IPS-NIHi11 (cell line): ENCODE measurements around the gene PALS1.

Experiments
- DNase-seq: peaks from one replicate; pipeline ENCODE4 v3.0.0; 2012; ENCODE audit warnings: mixed read lengths, low spot score

Gene PALS1

DNA sequence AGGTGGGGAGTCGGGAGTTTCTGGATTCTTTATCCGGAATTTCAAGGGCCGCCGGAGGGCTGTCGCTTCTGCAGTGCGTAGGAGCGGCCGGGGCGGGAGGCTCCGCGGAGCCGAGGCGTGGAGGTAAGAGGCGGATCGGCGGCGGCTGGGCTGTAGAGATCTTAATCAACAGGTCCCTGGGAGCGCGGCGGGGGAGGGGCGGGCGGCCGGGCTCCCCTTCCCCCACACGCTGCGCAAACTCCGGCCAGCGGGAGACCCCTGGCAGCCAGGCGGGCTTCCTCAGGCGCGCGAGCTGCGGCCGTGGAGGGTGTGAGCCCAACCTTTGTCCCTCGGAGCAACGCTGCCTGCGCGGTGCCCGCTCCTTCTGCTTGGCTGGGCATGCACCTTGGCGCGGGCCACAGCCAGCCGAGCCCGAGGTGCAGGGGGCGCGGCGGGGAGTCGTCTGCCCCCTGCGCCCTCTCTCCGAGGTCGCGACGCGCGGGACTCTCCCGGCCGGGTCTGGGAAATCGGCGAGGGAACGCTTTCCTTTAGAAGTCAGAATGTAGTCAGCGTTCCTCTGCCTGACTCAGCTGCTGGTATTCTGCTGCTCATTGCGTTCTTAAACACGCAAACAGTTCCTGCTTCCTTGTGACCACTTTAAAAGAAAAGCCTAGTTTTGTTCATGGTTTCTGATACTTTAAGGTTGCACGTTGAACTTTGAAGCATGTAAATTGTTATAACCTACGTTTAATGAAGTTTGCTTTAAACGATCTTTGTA lies at the start of gene PALS1:
Gene PALS1 (plus strand): TSS at position 25 of the 757 bp plus-strand sequence. CDS start 37,736 bp downstream, outside the sequence.
- peak; percentile 75 for DNase-seq

DNA sequence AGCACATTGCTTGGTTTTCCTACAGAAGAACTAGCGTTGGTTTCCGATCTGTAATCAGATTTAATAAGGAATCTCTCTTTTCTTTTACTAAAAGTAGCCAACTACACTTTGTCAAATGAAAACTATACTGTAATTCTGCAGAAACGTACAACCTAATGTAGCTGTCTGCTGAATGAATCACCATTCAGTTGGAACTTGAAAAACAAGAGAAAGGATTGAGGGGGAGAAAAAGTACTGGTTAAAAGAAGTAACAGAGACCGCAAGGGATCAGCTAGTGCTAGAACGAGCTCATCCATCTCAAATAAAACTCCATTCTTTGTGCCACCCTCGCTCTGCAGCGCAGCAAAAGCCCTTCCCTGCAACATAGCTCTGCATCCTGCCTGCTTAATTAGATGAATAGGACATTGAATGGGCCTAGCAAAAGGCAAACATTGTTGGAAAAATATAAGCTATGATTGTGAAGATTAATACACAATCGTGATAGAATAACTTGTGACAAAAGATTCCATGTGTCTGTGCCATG lies 49.4 kb upstream of the PALS1 start:
- no peak for DNase-seq

DNA sequence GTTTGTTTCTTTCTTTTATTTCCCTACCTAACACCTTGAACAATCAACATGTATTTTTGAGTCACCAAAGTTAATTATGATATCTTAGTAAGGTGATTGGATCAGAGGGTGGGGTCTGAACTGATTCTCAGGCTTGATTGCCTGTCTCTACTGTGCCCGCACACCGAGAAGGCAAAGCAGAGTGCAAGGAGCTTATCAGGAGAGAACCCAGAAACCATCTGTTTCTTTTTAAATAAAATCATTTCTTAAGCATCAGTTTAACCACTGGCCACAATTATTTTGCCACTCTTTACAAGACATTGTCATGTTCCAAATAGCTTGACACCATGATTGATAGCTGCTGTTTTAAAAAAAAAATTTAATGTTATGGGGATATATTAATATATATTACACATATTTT lies 48.9 kb upstream of the PALS1 start:
- no peak for DNase-seq

DNA sequence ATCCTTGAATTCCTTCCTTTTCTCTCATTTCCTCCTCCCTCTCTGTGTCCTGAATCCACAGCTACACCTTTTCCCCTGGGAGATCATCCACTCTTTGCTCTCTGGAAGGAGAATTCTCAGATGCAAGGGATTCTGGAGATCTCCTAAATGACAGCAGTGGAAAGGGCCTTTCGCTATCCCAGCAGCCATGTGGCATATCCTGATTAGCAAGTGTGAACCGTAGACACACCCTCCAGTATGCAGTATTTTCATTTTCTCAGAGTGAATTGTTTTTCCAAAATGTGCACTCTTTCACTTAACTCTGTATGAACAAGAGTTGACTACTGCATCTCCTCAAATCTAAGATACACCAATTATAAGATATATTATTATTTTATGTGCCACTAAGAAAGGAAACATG lies 46.0 kb upstream of the PALS1 start:
- no peak for DNase-seq

DNA sequence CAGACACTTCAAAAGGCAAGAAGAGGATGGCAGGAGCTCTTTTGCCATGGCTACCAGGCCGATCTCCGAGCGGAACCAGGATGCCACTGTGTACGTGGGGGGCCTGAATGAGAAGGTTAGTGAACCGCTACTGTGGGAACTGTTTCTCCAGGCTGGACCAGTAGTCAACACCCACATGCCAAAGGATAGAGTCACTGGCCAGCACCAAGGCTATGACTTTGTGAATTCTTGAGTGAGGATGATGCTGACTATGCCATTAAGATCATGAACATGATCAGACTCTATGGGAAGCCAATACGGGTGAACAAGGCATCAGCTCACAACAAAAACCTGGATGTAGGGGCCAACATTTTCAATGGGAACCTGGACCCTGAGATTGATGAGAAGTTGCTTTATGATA lies 42.2 kb upstream of the PALS1 start:
- no peak for DNase-seq

DNA sequence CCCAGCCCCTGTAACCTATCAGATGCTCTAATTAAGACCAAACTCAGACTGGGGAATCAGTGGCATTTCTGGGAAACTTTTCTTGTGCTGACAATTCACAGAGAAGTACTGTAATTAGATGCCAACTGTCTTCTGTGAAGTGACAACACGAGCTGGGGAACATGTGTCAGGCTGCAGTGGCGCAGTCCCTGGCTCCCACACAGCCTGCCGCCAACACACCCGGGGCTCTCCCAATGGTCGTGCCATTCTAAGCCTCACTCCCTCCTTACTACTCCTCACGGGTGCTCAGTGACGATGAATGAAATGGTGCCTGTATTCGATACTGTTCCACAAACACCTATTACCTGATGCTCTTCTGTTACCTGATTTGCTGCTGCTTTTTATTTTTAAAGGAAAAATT lies 33.4 kb upstream of the PALS1 start:
- no peak for DNase-seq

DNA sequence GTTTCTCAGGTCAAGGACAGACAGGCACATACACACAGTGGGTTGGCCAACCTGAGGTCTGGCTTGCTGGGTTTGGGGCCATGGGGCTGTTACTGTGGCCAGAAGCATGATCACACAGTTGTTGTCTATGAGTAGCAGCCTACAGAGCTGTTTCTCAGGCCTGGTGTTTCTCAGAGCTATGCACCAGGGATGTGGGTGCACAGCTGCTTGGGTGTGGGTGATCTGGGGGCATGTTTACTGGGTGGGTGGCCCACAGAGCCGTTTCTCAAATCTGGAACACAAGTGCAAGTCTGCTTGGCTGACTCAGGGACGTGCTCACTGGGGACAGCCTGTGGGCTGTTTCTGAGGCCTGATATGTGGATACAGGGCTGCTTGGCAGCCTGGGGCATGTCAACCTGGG lies 23.1 kb upstream of the PALS1 start:
- no peak for DNase-seq

DNA sequence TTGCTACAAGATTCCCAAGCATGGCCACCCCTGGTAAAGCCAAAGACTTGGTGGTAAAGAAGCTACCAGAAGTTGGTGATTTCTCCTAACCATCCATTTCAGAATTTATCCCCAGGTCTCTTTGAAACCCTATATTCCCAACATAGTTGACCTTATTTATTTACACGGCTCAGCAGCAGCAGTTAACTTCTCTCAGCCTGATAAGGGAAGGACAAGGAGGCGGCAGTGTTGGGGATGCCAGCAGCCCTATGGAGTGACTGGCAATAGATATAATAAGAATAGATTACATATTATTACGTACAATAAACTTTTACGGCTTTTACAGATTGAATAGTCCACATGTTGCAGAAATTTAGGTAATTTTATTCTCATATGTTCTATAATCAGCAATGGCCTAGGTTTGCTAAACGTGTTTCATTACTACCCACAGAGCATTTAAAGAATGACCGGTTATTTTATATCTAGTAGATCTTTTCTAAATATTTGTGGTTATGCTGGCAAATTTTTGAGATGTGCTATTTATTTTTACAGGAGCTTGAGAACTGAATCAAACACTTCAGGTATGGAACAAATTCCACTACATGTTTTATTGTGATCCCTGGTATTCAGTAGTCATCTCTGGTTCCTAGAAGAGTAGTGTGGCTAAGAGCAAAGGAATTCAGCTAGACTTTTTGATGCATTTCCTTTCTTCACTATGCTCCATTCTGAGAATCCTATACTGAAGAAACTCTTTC lies 19.8 kb upstream of the PALS1 start:
- no peak for DNase-seq

DNA sequence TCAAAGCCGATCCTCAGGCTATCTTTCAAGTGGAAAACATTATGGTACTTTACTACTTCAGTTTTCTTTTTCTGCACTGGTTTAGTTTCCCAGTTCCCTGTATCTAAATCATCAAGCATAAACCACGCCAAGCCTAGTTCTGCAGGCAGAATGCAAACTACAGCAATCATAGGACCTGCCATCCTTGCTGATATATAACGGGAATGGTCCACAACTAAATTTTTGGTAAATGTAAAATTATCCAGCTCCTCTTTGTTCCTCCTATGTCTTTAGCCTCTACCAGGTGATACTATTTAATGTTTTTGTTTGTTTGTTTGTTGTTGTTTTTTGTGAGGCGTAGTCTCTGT lies 19.3 kb upstream of the PALS1 start:
- no peak for DNase-seq

DNA sequence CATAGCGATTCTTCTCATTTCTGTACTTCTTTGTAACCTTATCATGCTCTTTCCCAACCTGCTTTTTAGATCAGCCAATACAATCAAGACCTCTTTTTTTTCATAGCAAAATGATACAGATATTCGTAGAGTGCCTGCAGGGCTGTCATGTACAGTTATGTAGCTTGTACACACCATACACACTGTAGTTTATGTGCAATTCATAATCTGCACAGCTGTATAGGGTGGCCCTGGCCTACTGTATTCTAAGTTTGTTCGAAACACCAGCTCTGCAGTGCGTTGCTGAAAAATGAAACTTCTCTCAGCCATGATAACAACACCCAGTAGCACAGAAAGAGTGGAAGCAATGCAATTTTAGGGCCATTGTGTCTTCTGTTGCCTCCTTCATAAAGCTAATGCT lies 15.7 kb upstream of the PALS1 start:
- no peak for DNase-seq

DNA sequence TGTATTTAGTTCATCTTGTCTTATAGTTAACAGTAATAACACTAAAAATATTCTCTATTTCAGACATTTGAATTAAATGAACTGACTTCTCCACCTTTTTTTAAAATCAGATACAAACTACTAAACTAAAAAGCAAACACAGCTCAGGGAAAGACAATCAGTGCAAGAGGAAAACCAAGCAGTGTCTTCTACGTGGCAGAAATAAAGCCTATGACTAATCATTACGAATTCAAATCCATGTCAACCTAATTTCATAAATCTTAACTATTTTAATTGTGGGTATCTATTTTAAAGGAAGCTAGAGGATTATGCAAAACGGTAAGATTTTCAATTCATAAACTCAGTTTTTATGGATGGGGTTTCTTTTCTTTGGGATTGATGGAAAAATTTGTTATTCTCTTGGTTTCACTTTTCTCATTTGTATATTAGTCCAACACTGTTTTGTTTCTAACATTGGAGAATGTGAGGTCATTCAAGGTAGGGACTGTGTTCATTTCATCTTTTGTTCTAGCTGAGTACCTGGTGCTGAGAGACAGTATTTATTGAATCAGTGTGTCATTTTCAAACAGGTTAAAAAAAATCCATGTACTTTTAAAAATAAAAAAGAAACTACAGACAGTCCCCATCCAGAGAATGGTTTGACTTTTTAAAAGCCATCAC lies 12.8 kb upstream of the PALS1 start:
- DNase-seq: no peak

DNA sequence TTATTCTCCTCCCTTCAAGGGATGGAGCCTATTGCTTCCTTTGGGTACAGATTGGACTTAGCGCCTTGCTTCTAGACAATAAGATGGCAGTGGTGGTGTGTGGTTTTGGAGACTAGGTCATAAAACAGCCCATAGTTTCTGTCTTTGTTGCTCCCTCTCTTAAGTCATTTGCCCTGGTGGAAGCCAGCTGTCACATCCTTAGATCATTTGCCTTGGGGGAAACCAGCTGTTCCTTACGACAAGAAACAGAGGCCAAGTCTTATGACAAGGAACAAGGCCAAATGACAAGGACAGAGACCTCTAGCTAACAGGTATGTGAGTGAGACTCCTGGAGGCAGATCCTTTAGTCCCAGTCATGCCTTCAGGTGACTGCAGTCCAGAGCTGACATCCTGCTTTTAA lies 9.2 kb upstream of the PALS1 start:
- no peak for DNase-seq

DNA sequence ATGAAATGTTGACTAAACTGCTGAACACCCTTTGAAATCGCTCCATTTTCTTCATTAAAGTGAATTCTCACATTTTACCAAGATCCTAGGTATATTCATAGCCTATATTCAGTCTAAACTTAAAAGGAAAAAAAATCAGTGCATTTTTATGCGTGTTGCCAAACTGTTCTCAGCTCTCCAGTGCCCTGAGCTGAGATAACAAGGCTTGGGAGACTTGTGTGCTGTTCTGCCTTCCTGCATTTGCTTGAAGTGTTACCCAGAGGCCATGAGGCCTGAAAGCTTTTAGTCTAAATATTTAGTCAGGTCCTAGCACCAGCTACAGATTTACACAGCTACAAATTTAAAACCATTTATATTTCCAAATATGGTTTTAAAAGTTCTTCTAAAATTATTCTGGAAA lies 8.6 kb upstream of the PALS1 start:
- no peak for DNase-seq

DNA sequence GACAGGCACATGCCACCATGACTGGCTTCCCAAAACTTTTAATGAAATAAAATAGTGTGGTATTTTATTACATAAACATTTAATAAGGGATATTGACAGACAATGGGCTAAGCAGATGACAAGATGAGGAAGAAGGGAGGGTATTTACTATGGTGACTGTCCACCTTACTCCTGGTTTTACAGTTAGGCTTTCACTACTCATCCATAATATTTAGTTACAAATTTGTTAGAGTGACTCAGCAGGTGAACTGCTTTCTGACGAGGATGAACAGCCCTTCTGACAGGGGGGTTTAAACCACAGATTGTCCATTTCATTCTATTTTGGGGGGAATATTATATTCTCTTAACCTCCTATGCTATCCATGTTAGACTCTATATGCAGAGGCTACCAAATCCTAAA lies 3.6 kb upstream of the PALS1 start:
- no peak for DNase-seq

DNA sequence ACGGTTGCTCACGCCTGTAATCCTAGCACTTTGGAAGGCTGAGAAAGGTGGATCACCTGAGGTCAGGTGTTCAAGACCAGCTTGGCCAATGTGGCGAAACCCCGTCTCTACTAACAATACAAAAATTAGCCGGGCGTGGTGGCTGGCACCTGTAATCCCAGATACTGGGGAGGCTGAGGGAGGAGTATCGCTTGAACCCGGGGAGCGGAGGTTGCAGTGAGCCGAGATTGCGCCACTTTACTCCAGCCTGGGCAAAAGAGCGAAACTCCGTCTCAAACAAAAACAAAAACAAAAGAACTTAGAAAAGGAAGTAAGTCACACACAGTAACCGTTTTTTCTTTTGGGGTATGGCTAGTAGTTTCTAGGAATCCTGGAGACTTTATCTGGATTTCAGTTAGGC lies 1.7 kb upstream of the PALS1 start:
- no peak for DNase-seq

DNA sequence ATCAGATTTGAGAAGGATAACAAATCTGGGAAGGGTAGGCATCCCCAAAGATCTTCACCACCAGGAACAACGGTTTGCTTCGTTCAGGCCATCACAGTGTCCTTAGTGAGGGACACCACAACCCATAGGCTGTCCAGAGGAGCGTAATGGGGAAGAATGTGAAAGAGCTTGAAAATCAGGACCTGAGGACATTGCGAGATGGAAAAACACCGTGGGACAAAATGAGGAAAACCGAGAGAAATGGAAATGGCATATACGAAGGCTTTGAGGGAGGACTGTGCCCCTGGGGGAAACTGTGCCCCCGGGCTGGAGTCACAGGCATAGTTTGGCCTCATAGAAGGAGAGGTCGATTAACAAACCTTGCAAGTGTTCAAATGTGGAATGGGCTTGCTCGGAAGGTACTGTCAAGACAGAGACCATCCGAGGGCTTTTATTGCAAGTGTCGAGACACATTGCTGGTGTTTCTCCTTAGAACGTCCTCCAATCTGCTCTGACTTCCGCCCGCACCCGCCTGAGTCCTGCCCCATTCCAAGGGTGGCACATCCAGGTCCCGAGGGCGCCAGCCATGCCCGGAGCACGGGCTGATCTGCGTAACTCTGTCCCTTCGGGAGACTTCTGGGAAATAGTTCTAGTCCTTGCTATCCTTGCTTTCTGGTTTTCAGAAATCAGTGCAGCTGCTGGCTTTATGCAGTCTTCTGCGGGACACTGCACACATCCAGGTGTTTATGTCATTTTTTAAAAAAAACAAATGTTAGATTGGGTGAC lies 885 bp upstream of the PALS1 start:
- DNase-seq: peak; percentile 15

DNA sequence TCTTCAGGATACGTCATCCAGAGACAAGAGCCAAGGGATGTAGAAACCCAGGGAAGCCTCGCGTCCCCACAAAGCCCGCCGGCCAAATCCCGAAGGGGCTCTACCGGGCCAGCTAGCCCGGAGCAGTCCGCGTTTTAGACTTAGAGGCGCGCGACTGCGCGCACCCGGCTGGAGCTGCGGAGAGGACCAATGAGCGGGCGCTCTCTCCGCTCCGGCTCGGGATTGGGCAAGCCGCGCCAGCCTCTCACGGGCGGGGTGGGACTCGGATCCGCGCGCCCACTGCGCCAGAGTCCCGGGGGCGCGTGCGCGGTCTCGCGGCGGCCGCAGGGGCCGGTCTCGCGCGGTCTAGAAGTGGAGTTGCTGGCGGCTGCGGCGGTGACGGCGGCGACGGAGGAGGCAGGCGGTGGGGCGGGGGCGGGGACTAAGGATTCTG lies 241 bp upstream of the PALS1 start:
- DNase-seq: peak; percentile 95

DNA sequence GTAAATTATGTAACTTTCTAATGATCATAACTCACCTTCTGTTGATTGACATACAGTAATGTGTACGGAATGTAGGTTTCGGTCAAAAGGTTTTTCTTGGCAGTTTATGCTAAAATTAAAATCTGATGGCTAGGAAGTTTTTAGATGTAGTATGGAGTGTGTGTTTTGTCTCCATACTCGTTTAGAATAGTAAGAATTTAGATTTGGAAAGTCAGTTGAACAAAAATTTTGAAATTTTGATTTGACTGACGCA lies 859 bp downstream of the PALS1 start:
- no peak for DNase-seq

DNA sequence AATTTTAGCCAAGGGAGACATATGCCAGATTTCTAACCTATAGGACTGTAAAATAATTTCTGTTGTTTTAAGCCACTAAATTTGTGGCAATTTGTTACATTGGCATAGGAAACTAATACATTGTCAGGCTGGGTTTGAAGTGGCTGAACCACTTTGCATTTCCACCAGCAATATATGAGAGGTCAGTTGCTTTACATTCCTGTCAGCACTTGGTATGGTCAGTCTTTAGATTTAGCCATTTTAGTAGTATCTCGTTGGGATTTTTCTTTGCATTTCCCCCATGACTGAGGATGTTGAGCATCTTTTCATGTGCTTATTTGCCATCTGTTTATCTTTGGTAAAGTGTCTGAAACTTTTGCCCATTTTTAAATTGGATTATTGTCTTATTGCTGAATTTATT lies 3.9 kb downstream of the PALS1 start:
- no peak for DNase-seq

DNA sequence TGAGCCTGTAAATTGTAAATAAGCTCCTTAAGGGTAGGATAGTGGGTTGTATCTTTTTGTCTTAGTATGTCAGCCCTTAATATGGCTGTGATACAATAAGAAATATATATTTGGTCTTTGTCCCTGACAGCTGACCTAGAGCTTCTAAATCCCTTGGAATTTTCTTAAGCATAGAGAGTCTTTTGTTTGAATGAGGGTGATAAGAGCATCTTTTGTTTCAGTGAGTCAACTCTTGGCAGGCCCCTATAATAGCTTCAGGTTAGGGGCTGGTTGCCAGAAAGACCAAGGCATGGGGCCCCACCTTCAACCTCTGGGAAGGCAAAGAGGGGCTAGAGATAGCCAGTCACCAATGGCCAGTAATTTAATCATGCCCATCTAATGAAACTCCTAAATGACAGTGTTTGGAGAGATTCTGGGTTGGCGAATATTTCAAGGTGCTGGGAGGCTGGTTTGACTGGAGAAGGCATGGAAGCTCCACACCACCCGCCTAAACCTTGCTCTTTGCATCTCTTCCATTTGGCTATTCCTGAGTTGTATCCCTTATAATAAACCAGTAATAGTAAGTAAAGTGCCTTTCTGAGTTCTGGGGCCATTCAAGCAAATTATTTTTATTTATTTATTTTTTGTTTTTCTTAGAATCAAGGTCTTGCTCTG lies 10.5 kb downstream of the PALS1 start:
- DNase-seq: no peak

DNA sequence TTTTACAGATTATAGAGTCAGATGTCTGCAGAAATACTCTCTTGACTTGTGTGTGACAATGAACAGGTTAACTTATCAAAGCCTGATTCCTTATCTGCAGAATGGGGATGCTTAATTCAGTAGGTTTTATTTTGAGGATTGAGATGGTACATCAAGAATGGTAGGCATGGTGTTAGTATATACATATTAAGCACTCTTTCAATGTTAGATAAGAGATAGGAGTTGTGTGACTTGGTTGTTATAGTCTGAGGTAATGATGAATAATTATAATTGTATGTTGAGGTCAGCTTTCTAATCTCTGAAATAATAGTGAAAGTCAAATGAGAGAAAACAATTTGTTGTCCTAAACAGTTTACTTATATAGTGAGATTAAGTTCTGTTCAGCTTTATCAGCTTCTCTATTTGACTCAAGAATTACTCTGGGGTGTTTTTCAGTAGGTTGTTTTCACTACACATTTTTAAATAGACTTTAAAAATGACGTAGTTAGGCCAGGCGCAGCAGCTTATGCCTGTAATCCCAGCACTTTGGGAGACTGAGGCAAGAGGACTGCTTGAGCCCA lies 11.9 kb downstream of the PALS1 start:
- no peak for DNase-seq

DNA sequence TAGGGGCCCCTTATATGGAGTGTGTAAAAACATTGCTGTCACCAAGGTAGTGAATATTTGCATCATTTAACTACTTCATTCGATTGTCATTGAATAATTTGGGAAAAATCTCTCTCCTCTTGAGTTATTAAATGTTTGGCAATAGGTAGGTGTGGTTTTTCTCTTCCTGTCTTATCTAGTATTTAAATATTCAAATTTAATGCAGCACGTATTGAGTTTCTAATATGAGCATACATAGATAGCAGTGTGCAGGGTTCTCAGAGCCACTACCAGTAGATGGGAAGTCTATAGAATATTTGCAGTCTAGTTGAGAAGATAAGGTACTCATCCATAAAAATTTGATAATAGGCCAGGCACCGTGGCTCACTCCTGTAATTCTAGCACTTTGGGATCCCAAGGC lies 16.7 kb downstream of the PALS1 start:
- no peak for DNase-seq
